ENCODE measurements around the gene HTR4. TPM values are rescaled to one million over a fixed set of nuclear protein-coding genes. Genes with fewer than 3 reads are reported as not detected.

HTR4 gene
- total RNA-seq, result not detected in 3 replicates
- long read RNA-seq, result 0 reads

GRCh38 chr5:148653836-148654781 lies at the start of gene HTR4:
HTR4 (minus strand) TSS chr5:148654527; CDS start chr5:148637014, 17,513 bp downstream.
- DNase-seq (ENCODE audit: low spot score), result no peak
- peaks cover 1% of the 10 kb centered on the region for H3K36me3 Mint-ChIP-seq (ENCODE audit: low read depth)
- H3K4me1 Mint-ChIP-seq (ENCODE audit: low read depth), result no peaks in the 10 kb centered on the region
- TF ChIP-seq, protein P1, sequence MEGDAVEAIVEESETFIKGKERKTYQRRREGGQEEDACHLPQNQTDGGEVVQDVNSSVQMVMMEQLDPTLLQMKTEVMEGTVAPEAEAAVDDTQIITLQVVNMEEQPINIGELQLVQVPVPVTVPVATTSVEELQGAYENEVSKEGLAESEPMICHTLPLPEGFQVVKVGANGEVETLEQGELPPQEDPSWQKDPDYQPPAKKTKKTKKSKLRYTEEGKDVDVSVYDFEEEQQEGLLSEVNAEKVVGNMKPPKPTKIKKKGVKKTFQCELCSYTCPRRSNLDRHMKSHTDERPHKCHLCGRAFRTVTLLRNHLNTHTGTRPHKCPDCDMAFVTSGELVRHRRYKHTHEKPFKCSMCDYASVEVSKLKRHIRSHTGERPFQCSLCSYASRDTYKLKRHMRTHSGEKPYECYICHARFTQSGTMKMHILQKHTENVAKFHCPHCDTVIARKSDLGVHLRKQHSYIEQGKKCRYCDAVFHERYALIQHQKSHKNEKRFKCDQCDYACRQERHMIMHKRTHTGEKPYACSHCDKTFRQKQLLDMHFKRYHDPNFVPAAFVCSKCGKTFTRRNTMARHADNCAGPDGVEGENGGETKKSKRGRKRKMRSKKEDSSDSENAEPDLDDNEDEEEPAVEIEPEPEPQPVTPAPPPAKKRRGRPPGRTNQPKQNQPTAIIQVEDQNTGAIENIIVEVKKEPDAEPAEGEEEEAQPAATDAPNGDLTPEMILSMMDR (IDR thresholded peaks at IDR 0.05), result no peak
- peaks cover 54% of the 10 kb centered on the region for H3K27me3 Mint-ChIP-seq (ENCODE audit: low read depth)
- H3K27ac Mint-ChIP-seq (ENCODE audit: unreplicated experiment), result no peak within 1 kb of the TSS
- no peaks in the 10 kb centered on the region for H3K9me3 Mint-ChIP-seq (ENCODE audit: low read depth)
- H3K4me3 Mint-ChIP-seq (ENCODE audit: unreplicated experiment), result no peak within 1 kb of the TSS

DNA sequence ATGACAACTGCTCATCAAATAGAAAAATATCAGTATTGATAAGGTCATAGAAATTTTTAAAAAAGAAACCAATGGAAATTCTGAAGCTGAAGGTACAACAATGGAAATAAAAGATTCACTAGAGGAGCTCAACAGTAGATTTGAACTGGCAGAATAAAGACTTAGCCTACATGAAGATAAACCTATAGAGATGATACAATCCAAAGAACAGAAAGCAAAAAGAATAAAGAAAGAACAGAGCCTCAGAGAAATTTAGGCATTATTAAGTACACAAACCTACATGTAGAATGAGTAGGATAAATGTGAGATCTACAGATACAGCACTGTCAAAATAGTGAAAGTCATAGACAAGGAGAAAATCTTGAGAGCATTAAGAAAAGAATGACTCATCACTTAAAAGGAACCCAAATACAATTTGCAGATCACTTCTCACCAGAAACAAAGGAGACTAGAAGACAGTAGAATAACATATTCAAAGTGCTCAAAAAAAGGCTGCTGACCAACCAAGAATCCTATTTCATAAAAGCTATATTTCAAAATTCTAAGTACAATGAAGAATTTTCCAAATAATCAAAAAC lies 47.8 kb upstream of the HTR4 start:
- H3K27me3 Mint-ChIP-seq (ENCODE audit: low read depth), result peaks cover 31% of the 10 kb centered on the region
- no peak overlapping the region for H3K4me3 Mint-ChIP-seq (ENCODE audit: unreplicated experiment)
- TF ChIP-seq, protein P1 (IDR thresholded peaks at IDR 0.05), result no peak

DNA sequence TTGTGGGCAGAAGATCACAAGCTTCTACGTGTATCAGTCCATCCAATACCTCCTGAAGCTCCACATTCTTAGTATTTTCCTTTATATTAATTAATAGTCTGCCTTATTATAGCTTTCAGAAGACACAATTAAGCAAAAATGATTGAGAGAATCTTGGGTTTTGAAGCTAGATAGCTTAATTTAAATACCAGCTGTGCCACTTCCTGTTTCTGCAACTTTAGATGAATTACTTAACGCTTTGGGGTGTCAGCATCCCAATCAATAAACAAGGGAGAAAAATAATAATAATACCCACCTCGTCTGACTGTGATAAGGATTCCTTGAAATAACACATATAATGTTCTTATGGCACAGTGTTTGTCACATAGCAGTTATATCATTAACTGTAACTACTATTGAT lies 44.7 kb upstream of the HTR4 start:
- H3K4me3 Mint-ChIP-seq (ENCODE audit: unreplicated experiment), result no peak overlapping the region
- H3K27me3 Mint-ChIP-seq (ENCODE audit: low read depth), result peaks cover 37% of the 10 kb centered on the region
- no peak overlapping the region for H3K27ac Mint-ChIP-seq (ENCODE audit: unreplicated experiment)
- H3K4me1 Mint-ChIP-seq (ENCODE audit: low read depth), result no peaks in the 10 kb centered on the region
- DNase-seq (ENCODE audit: low spot score), result no peak
- no peaks in the 10 kb centered on the region for H3K36me3 Mint-ChIP-seq (ENCODE audit: low read depth)
- peaks cover 6% of the 10 kb centered on the region for H3K9me3 Mint-ChIP-seq (ENCODE audit: low read depth)
- TF ChIP-seq, protein P1 (IDR thresholded peaks at IDR 0.05), result no peak

More for the DNA sequence above, 47.8 kb upstream of the HTR4 start:
- H3K36me3 Mint-ChIP-seq (ENCODE audit: low read depth), result no peaks in the 10 kb centered on the region
- DNase-seq (ENCODE audit: low spot score), result no peak
- peaks cover 6% of the 10 kb centered on the region for H3K9me3 Mint-ChIP-seq (ENCODE audit: low read depth)
- no peak overlapping the region for H3K27ac Mint-ChIP-seq (ENCODE audit: unreplicated experiment)
- no peaks in the 10 kb centered on the region for H3K4me1 Mint-ChIP-seq (ENCODE audit: low read depth)

GRCh38 chr5:148697809-148698196 lies 43.5 kb upstream of the HTR4 start:
- H3K27me3 Mint-ChIP-seq (ENCODE audit: low read depth), result peaks cover 32% of the 10 kb centered on the region
- DNase-seq (ENCODE audit: low spot score), result no peak
- no peaks in the 10 kb centered on the region for H3K4me1 Mint-ChIP-seq (ENCODE audit: low read depth)
- H3K9me3 Mint-ChIP-seq (ENCODE audit: low read depth), result peaks cover 6% of the 10 kb centered on the region
- no peak overlapping the region for H3K27ac Mint-ChIP-seq (ENCODE audit: unreplicated experiment)
- H3K36me3 Mint-ChIP-seq (ENCODE audit: low read depth), result no peaks in the 10 kb centered on the region
- H3K4me3 Mint-ChIP-seq (ENCODE audit: unreplicated experiment), result no peak overlapping the region
- TF ChIP-seq, protein P1 (IDR thresholded peaks at IDR 0.05), result no peak

- DNase-seq (ENCODE audit: low spot score), result no peak
- Mint-ChIP-seq H3K36me3 (ENCODE audit: low read depth) (no peaks in the 10 kb centered on the region), H3K27me3 (ENCODE audit: low read depth) (peaks cover 30% of the 10 kb centered on the region), H3K4me3 (ENCODE audit: unreplicated experiment) (no peak overlapping the region), H3K9me3 (ENCODE audit: low read depth) (peaks cover 4% of the 10 kb centered on the region), H3K4me1 (ENCODE audit: low read depth) (no peaks in the 10 kb centered on the region), H3K27ac (ENCODE audit: unreplicated experiment) (no peak overlapping the region)
- TF ChIP-seq, protein P1 (IDR thresholded peaks at IDR 0.05), result no peak
These were observed 43.0 kb upstream of the HTR4 start for GRCh38 chr5:148697180-148697808.

Measured in chondrocyte (in vitro differentiated cells).